Natural killer cell (primary cell): ENCODE results near the gene CERK. TPM values are rescaled to one million over a fixed set of nuclear protein-coding genes. Genes with fewer than 3 reads are reported as not detected.

Experiments
- ATAC-seq, 3 donors: fragments of 150-1000 bp in 2 of 3; fragments of 200-7000 bp in 1 of 3; cut with Tn5 transposase; 1 replicate in 1 of 3; 2 replicates in 2 of 3; pipeline ENCODE4 v1.10.0; 2021; ENCODE audit warnings: mild to moderate bottlenecking in 2 of 3, moderate library complexity in 2 of 3
- DNase-seq, 2 donors: peaks; one replicate each; pipeline versions ENCODE4 v3.0.0 to v3.0.0-alpha.2; 2013 to 2021; ENCODE audit warnings: mixed read lengths in 1 of 2
- H3K27ac ChIP-seq: one replicate; pipeline ENCODE4 v1.5.1; 2013; ENCODE audit warnings: mild to moderate bottlenecking, low read length
- H3K27me3 ChIP-seq: one replicate; pipeline ENCODE4 v1.6.1; 2013; ENCODE audit warnings: low read length; ENCODE audit not compliant: control insufficient read depth, insufficient read depth
- H3K36me3 ChIP-seq: one replicate; pipeline ENCODE4 v1.6.1; 2013; ENCODE audit warnings: low read length; ENCODE audit not compliant: control insufficient read depth, insufficient read depth
- H3K4me1 ChIP-seq: one replicate; pipeline ENCODE4 v1.6.1; 2013; ENCODE audit warnings: low read length; ENCODE audit not compliant: control insufficient read depth, insufficient read depth
- H3K4me3 ChIP-seq: one replicate; pipeline ENCODE4 v1.5.1; 2013; ENCODE audit warnings: low read length
- H3K9me3 ChIP-seq: one replicate; pipeline ENCODE4 v1.6.1; 2013; ENCODE audit warnings: low read length; ENCODE audit not compliant: control insufficient read depth, insufficient read depth
- H3K27ac Mint-ChIP-seq, 2 donors: one replicate each; pipeline ENCODE4 v1.8.0; 2022; ENCODE audit warnings: mild to moderate bottlenecking in 2 of 2, mixed read lengths in 2 of 2, moderate library complexity in 1 of 2
- H3K27me3 Mint-ChIP-seq, 2 donors: one replicate each; pipeline ENCODE4 v1.8.0; 2022; ENCODE audit warnings: low read depth in 2 of 2, mixed read lengths in 2 of 2
- H3K36me3 Mint-ChIP-seq: one replicate; pipeline ENCODE4 v1.8.0; 2022; ENCODE audit warnings: mixed read lengths
- H3K4me1 Mint-ChIP-seq, 2 donors: one replicate each; pipeline ENCODE4 v1.8.0; 2022; ENCODE audit warnings: mixed read lengths in 2 of 2
- H3K4me3 Mint-ChIP-seq: one replicate; pipeline ENCODE4 v1.8.0; 2022; ENCODE audit warnings: mild to moderate bottlenecking, moderate library complexity, mixed read lengths
- H3K9me3 Mint-ChIP-seq, 2 donors: one replicate each; pipeline ENCODE4 v1.8.0; 2022; ENCODE audit warnings: mixed read lengths in 2 of 2
- CTCF ChIP-seq: fragments of 200-600 bp; IDR thresholded peaks from one replicate; pipeline ENCODE4 v1.8.0; 2022; ENCODE audit warnings: antibody characterized with exemption
- WGBS: methylation state at CpG from one replicate; pipeline ENCODE4 v1.1.7; 2013; ENCODE audit warnings: missing lambda C conversion rate; ENCODE audit not compliant: insufficient coverage; 5-methylcytosine and 5-hydroxymethylcytosine counted together
- intact Hi-C: fragments of 100-400 bp; cut with micrococcal nuclease; formaldehyde crosslinking; loops from one replicate; pipeline ENCODE4 v1.14.2; 2022
- total RNA-seq, 4 donors: library from RNA; stranded (reverse); fragments of 120-200 nt in 1 of 4; gene quantifications; one replicate each; pipeline versions ENCODE4 v1.2.3 to v1.2.4, GENCODE V29; 2013 to 2022

Gene CERK
- total RNA-seq, 3 donors from 2014 or later (not counting 1 experiment from before 2014, with no cell fraction given), result 50.0 to 71.2 (median 55.6) TPM

GRCh38 chr22:46726066-46726985 is 11.7 kb downstream of the CERK start:
- no peak for ATAC-seq
- H3K36me3 Mint-ChIP-seq, result no peaks in the 10 kb centered on the region
- intact Hi-C loops, result no loop called here

GRCh38 chr22:46725096-46725495 is 13.0 kb downstream of the CERK start:
- no peak for DNase-seq
- Mint-ChIP-seq H3K4me1 (peaks cover 18 to 26% of the 10 kb centered on the region in 2 donors), H3K27me3 (no peaks in the 10 kb centered on the region), H3K36me3 (no peaks in the 10 kb centered on the region), H3K27ac (no peak overlapping the region), H3K4me3 (no peak overlapping the region), H3K9me3 (no peaks in the 10 kb centered on the region)
- Histone ChIP-seq H3K4me1 (peaks cover 9% of the 10 kb centered on the region), H3K9me3 (no peaks in the 10 kb centered on the region), H3K4me3 (no peak overlapping the region), H3K36me3 (peaks cover 23% of the 10 kb centered on the region), H3K27ac (no peak overlapping the region), H3K27me3 (no peaks in the 10 kb centered on the region)
- TF ChIP-seq CTCF, result no peak
- intact Hi-C loops, result no loop called here
- ATAC-seq, result no peak
- WGBS, result 91% methylated on average over 18 of the region's 18 CpGs

More at GRCh38 chr22:46726066-46726985, 11.7 kb downstream of the CERK start:
- no peak overlapping the region for H3K4me3 Mint-ChIP-seq
- H3K4me1 Mint-ChIP-seq, result peaks cover 29 to 36% of the 10 kb centered on the region in 2 donors
- H3K27ac Mint-ChIP-seq, result peak overlapping the region; percentile 33 to 56
- no peak overlapping the region for H3K4me3 ChIP-seq
- no peaks in the 10 kb centered on the region for H3K9me3 Mint-ChIP-seq
- no peak overlapping the region for H3K27ac ChIP-seq
- no peak for DNase-seq
- peaks cover 20% of the 10 kb centered on the region for H3K36me3 ChIP-seq
- no peaks in the 10 kb centered on the region for H3K27me3 ChIP-seq
- no peaks in the 10 kb centered on the region for H3K27me3 Mint-ChIP-seq
- peaks cover 17% of the 10 kb centered on the region for H3K4me1 ChIP-seq
- no peak for TF ChIP-seq CTCF
- no peaks in the 10 kb centered on the region for H3K9me3 ChIP-seq
- WGBS, result 79% methylated on average over 38 of the region's 38 CpGs

- H3K4me3 Mint-ChIP-seq, result no peak overlapping the region
- Histone ChIP-seq H3K9me3 (no peaks in the 10 kb centered on the region), H3K4me1 (peaks cover 9% of the 10 kb centered on the region), H3K27ac (no peak overlapping the region), H3K27me3 (no peaks in the 10 kb centered on the region), H3K4me3 (no peak overlapping the region), H3K36me3 (peaks cover 31% of the 10 kb centered on the region)
- no peak for DNase-seq
- peak overlapping the region; percentile 6 to 14 for H3K27ac Mint-ChIP-seq
- intact Hi-C loops, result no loop called here
- peaks cover 17 to 25% of the 10 kb centered on the region in 2 donors for H3K4me1 Mint-ChIP-seq
- no peaks in the 10 kb centered on the region for H3K27me3 Mint-ChIP-seq
- WGBS, result 96% methylated on average over 8 of the region's 9 CpGs
- no peak for TF ChIP-seq CTCF
- H3K36me3 Mint-ChIP-seq, result no peaks in the 10 kb centered on the region
- no peak for ATAC-seq
- H3K9me3 Mint-ChIP-seq, result no peaks in the 10 kb centered on the region
These were observed 14.2 kb downstream of the CERK start for GRCh38 chr22:46723882-46724281.
